ENCODE measurements around the gene PDE10A.

PDE10A gene

GRCh38 chr6:165662749-165663376 lies at the start of gene PDE10A:
Gene PDE10A, minus strand, starts transcription at chr6:165663241. Its CDS starts 430 bp downstream, at chr6:165662811.
- no peak for ATAC-seq

DNA sequence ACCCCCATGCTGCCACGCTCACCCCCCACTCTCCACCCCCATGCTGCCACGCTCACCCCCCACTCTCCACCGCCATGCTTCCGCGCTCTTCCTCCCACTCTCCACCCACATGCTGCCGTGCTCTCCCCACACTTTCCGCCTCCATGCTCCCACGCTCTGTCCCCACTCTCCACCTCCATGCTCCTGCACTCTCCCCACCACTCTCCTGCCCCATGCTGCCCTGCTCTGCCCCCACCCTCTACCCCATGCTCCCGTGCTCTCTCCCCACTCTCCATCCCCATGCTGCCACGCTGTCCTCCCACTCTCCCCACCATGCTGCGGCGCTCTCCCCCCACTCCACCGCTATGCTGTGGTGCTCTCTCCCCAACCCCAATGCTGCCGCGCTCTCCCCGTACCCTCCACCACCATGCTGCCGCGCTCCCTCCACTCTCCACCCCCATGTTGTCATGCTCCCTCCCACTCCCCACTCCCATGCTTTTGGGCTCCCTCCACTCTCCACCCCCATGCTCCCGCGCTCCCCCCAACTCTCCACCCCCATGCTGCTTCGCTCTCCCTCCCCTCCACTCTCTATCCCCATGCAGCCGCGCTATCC lies 46.0 kb upstream of the PDE10A start:
- no peak for ATAC-seq

DNA sequence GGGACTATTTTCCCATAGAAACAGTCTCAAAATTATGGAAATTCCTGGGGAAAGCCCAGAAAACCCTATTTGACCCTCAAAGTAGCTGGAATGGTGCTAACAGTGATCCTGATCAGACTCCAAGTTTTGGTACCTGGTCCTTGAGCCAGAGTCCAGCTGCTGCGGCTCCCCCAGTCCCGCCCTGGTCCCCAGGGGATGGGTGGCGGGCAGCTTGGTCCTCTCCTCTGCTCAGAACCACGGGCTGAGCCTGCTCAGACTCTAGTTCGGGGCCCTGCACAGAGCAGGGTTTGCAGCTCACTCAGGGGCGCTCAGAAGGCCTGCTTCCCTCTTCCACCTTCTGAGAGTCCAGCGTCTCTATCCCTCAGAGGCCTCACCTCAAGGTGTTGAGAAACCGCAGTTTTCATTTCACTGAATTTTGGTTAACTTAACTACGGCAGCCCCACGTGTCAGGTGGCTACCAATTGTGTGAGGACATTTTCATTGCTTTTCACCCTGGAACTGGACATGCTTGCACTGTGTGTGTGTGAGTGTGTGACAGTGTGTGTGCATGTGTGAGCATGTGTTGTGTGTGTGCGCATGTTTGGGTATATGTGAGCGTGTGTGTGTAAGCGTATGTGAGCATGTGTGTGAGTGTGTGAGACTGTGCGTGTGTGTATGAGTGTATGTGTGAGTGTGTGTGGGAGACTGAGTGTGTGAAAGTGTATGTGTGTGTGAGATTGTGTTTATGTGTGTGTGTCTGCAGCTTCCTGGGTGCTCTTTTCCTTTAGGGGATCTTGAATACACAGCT lies 44.2 kb upstream of the PDE10A start:
- no peak for ATAC-seq

- no peak for ATAC-seq
Measured at GRCh38 chr6:165705941-165706340, 42.9 kb upstream of the PDE10A start.

GRCh38 chr6:165704045-165704748 lies 41.2 kb upstream of the PDE10A start:
- no peak for ATAC-seq

DNA sequence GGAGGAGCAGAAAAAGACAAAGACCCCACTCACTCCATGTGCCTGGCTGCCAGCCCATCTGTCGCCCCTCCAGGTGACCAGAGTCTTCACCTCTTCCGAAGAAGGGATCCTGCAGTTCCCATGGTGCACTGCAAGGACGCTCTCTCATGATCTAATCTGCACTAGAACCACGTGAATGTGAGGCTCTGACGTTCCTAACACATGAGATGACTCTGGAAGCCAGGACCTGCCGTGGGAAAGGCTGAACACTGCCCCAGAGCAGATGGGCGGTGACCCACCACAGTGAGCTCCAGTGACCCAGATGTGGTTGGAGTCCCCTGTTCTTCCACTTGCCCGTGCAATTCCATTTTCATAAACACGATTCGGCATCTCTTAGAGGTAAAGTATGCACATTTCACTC lies 39.6 kb upstream of the PDE10A start:
- no peak for ATAC-seq

DNA sequence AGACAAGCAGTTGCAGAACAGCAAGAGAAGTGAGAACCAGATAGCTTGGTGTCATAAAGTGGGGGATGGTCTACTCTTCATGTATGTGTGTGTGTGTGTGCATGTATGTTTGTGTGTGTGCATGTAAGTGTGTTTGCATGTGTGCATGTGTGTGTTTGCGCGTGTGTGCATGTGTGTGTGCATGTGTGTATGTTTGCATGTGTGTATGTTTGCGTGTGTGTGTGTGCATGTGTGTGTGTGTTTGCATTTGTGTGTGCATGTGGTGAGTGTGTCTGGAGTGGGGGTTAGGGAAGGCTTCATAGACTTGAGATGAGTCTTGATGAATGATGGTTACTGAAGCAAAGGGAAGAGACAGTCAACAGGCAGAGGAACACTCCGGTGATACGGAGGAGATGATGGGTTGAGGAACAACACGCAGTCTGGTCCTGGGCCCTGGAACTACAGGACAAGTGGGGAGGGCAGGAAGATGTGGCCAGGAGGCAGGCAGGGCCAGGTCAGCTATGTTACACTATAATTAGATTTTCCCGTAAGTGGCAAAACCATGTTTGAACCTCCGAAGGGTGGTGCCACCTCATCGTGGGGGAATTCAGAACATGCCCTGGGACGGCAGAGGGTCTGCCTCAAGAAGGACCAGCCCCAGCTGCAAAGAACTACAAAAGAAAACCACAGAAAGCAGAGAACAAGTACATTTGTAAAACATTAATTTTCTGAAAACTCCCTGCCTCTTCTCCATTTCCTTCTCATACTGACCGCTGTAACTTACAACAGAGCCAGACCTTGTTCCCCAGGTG lies 38.7 kb upstream of the PDE10A start:
- no peak for ATAC-seq

DNA sequence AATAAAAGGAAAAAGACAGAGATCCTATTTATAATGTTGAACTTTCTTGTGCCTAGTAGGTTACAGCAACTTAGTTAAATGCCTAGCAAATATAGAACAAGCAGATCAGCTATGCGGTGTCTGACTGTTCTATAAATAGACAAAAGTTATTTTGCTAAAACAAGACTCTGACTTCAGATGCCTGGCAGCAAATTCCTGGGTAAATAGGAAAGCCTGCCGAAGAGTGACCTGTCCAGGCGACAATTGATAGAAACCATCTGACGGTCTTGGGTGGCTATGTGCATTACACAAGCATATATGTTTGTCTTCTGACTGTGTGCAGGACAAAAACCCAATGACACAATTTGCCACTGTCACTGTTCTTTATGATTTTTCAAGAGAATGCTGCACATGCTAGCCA lies 38.0 kb upstream of the PDE10A start:
- ATAC-seq = no peak

DNA sequence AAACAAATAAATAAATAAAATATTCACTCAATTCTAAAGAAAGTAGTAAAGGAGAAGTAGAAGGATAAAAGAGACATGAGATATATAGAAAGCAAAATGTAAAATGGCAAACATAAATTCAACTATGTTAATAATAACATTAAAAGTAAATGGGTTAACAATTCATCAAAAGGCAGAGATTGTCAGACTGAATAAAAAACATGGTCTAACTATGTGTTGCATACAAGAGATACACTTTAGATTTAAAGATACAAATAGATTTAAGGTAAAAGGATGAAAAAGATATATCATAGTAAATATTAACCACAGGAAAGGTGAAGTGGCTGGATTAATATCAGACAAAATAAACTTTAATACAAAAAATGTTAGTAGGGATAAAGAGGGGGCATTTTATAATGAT lies 35.8 kb upstream of the PDE10A start:
- no peak for ATAC-seq

DNA sequence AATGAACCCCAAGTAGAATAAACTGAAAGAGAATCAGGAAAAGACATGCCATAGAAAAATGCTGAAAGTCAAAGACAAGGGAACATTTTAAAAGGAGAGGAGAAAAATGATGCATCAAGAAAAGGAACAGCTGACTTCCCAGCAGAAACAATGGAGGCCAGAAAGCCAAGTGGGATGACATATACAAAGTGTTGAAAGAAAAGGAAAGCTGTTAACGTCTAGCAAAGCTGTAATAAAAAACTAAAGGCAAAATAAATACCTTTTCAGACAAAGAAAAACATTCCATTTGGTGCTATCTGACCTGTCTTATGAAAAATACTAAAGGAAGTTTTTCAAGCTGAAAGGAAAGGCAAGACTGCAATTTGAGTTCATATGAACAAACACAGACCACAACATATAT lies 34.1 kb upstream of the PDE10A start:
- ATAC-seq = no peak

GRCh38 chr6:165695722-165696515 lies 32.9 kb upstream of the PDE10A start:
- no peak for ATAC-seq

GRCh38 chr6:165694296-165694695 lies 31.3 kb upstream of the PDE10A start:
- ATAC-seq = no peak

DNA sequence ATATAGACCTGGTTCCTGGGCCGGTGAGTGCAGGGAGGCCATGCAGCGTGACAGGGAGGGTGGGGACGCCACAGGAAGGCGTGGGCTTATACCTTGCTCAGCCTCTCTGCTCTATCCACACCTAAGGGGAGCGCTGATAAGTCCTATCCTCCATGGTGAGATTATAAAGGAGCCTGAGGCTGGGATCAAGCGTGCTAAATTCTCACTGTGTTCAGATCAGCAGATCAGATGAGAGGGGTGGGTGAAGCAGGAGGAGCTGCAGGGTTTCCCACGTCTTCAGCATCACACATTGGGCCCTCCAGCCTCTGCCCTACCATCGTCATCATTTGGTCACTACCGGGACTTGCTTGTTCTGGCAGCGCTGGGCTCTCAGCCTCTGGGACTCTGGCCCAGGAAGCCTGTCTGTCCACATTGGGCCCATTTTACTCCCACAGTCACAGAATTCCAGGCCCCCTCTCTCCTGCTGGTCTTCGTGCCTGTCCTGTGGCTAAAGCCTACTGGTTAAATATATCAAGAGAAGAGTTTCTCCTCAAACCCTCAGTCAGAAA lies 29.1 kb upstream of the PDE10A start:
- ATAC-seq = no peak

DNA sequence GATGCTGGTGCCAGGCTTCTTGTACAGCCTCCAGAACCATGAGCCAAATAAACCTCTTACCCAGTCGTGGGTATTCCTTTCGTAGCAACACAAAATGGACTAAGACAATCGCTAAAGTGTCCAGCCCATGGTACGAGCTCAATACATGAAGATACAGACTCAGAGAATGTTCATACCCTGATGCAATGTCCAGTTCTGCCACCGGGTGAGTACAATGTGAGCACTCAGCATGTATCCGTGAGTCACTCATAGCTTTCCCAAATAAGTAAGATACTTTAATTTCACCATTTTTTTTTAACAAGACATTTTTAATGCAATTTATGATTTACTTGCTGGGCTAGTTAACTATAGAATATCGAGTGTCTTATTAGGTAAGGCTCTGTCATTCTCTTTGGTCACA lies 26.7 kb upstream of the PDE10A start:
- no peak for ATAC-seq

DNA sequence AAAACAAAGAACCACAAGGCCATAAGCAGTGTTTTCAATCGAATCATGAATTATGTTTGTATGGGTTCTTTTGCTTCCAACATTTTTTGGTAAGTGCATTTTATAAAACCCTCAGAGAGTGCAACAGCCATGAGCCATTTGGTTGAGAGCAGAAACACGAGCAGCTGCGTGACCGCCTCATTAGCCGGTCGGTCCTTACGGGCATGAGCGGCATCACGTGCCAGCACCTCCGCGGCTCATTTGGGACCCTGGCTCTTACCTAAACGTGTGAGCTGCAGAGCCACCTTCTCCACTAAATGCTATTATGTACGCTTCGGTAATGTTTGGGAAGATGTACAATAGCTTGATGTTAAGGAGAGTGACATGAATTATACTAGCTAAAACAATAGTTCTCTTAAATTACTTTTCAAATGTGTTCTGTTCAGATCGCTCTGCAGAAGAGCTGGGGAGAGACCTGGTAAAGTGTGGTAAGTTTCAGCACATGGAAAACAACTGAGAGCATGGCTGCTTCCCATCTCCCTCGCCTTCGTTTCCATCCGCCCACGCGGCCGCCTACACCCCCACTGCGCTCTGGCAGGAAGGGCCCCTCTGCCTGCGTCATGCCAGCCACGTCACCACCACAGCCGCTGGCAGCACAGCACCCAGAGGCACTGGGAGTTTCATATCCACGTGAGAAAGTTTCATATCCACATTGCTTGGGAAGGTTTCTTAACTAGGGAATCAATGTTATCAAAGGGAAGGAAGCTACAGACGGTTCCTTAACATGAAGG lies 23.7 kb upstream of the PDE10A start:
- no peak for ATAC-seq

GRCh38 chr6:165685302-165685701 lies 22.3 kb upstream of the PDE10A start:
- no peak for ATAC-seq

DNA sequence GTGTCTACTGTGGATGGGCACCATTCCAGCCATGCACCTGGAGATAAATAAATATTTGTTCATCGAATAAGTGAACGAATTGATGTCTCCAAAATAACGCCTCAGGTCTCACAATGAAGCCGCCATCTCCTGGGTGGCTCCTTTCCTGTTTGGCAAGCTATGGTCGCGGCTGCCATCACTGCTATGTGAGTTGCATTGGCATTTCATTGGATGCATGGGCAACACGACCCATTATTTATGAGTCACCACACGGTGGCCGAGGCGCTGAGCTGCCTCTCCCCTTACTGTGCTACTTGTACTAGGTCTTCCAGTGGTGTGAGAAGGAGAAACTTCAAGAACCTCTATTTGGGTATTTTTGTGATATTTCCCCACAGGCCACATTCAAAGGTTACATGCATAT lies 21.3 kb upstream of the PDE10A start:
- no peak for ATAC-seq

GRCh38 chr6:165680975-165681374 lies 17.9 kb upstream of the PDE10A start:
- ATAC-seq = no peak

DNA sequence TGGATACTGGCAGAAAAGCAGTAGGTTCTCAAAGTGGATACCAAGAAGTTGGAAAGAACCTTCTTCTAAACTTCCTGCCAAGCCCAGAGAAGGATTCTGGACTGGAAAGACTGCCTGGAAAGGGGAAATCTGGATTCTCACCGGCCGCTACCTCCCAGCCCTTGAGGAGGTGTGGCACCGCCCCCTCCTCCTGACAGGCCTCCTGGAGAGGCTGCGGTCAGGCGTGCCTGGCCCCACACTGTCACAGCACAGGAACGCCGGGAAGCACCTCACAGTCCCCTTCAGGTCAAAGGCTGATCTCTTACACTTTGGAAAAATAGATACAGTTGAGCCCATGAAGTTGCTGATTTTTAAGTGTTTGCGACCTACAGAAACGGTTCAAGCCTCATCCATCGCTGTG lies 16.3 kb upstream of the PDE10A start:
- no peak for ATAC-seq

DNA sequence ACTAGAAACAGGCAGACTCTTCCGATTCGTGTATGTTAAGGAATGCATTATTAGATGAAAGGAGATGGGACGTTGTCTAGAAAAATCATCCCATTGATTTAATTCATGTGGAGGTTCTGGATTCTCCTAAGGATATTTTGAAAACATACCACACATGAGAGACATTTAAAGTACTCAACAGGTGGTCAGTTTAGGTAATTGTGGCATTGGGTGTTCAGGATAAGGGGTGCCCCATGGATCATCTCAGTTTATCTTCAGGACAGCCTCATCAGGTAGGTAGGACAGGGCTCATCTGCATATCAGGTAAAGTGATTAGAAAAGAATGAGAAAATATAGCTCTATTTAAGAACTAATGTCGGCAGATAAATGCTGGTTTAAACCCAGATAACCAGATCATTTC lies 15.9 kb upstream of the PDE10A start:
- no peak for ATAC-seq

GRCh38 chr6:165678429-165678828 lies 15.4 kb upstream of the PDE10A start:
- ATAC-seq = no peak

Measured in activated CD4-positive, CD25-positive, alpha-beta regulatory T cell treated with anti-CD3 and anti-CD28 coated beads, Interleukin-2, amount 50 U/mL, for 24 hours (primary cell).